HUDEP-2 (cell line): ENCODE data around the gene CCR7.

Source experiments
- DNase-seq, 76 experiments: peaks; one replicate each; lab custom pipeline; 2025; ENCODE audit not compliant: unreplicated experiment in 76 of 76; lab: John Stamatoyannopoulos, UW

CCR7 gene

GRCh38 chr17:40563220-40564052 lies 1.8 kb downstream of the CCR7 start:
- no peak for DNase-seq

GRCh38 chr17:40562838-40563219 lies 2.4 kb downstream of the CCR7 start:
- DNase-seq: no peak

GRCh38 chr17:40561871-40562611 lies 3.2 kb downstream of the CCR7 start:
- no peak for DNase-seq

- no peak for DNase-seq
Measured at GRCh38 chr17:40561294-40561870, 3.9 kb downstream of the CCR7 start.

- peak in 14 of 76 experiments; percentile 3 to 46 (median 22) for DNase-seq
Measured at GRCh38 chr17:40560592-40561293, 4.5 kb downstream of the CCR7 start.

- DNase-seq: peak in 66 of 76 experiments; percentile 6 to 83 (median 58)
Measured at GRCh38 chr17:40559954-40560591, 5.2 kb downstream of the CCR7 start.

- DNase-seq: no peak
Measured at GRCh38 chr17:40559564-40559916, 5.7 kb downstream of the CCR7 start.

- DNase-seq: no peak
Measured at GRCh38 chr17:40558890-40559563, 6.2 kb downstream of the CCR7 start.

- DNase-seq: no peak
Measured at GRCh38 chr17:40558300-40558889, 6.9 kb downstream of the CCR7 start.

- DNase-seq: no peak
Measured at GRCh38 chr17:40557531-40558299, 7.6 kb downstream of the CCR7 start.

- DNase-seq: no peak
Measured at GRCh38 chr17:40556884-40557414, 8.3 kb downstream of the CCR7 start.

GRCh38 chr17:40556198-40556661 lies 9.0 kb downstream of the CCR7 start:
- DNase-seq: no peak

- DNase-seq: no peak
Measured at GRCh38 chr17:40555296-40556190, 9.7 kb downstream of the CCR7 start.

- no peak for DNase-seq
Measured at GRCh38 chr17:40554646-40555295, 10.5 kb downstream of the CCR7 start.

- no peak for DNase-seq
Measured at GRCh38 chr17:40553694-40554534, 11.4 kb downstream of the CCR7 start.
